ENCODE measurements around the gene DYNLRB1. TPM values are rescaled to one million over a fixed set of nuclear protein-coding genes. Genes with fewer than 3 reads are reported as not detected.

The DYNLRB1 gene
- total RNA-seq, 1 experiment from 2014 or later: 179 TPM

GRCh38 chr20:34547844-34548613 is 31.8 kb downstream of the DYNLRB1 start:
- no peak overlapping the region for H3K9ac ChIP-seq (ENCODE audit: low read length)

GRCh38 chr20:34549291-34549928 is 33.2 kb downstream of the DYNLRB1 start:
- no peak overlapping the region for H3K9ac ChIP-seq (ENCODE audit: low read length)
- peak; percentile 72 for DNase-seq
- no peaks in the 10 kb centered on the region for H3K9me3 ChIP-seq (ENCODE audit: low read length)
- no peaks in the 10 kb centered on the region for H3K27me3 ChIP-seq (ENCODE audit: low read length)
- H3K4me1 ChIP-seq (ENCODE audit: low read length): no peaks in the 10 kb centered on the region
- no peaks in the 10 kb centered on the region for H3K79me2 ChIP-seq (ENCODE audit: low read length)
- H4K20me1 ChIP-seq (ENCODE audit: insufficient read depth, low read depth, low read length): no peaks in the 10 kb centered on the region
- no peak overlapping the region for H3K4me2 ChIP-seq (ENCODE audit: low read depth, low read length, poor library complexity, severe bottlenecking)
- no peak overlapping the region for H3K4me3 ChIP-seq (ENCODE audit: low read length)
- no peak overlapping the region for H2AFZ ChIP-seq (ENCODE audit: low read length)
- no peaks in the 10 kb centered on the region for H3K9me2 ChIP-seq (replicated peaks; ENCODE audit: insufficient read depth, low read length)
- no peak overlapping the region for H3K27ac ChIP-seq (ENCODE audit: low read length)
- no peaks in the 10 kb centered on the region for H3K36me3 ChIP-seq (ENCODE audit: insufficient read depth, low read length)

More at GRCh38 chr20:34547844-34548613, 31.8 kb downstream of the DYNLRB1 start:
- no peaks in the 10 kb centered on the region for H3K9me3 ChIP-seq (ENCODE audit: low read length)
- no peak overlapping the region for H3K4me3 ChIP-seq (ENCODE audit: low read length)
- no peaks in the 10 kb centered on the region for H3K27me3 ChIP-seq (ENCODE audit: low read length)
- H3K4me1 ChIP-seq (ENCODE audit: low read length): no peaks in the 10 kb centered on the region
- no peaks in the 10 kb centered on the region for H3K79me2 ChIP-seq (ENCODE audit: low read length)
- no peak for DNase-seq
- H3K27ac ChIP-seq (ENCODE audit: low read length): no peak overlapping the region
- H3K4me2 ChIP-seq (ENCODE audit: low read depth, low read length, poor library complexity, severe bottlenecking): no peak overlapping the region
- H4K20me1 ChIP-seq (ENCODE audit: insufficient read depth, low read depth, low read length): no peaks in the 10 kb centered on the region
- H2AFZ ChIP-seq (ENCODE audit: low read length): no peak overlapping the region
- no peaks in the 10 kb centered on the region for H3K9me2 ChIP-seq (replicated peaks; ENCODE audit: insufficient read depth, low read length)
- H3K36me3 ChIP-seq (ENCODE audit: insufficient read depth, low read length): no peaks in the 10 kb centered on the region

GRCh38 chr20:34549929-34550305 is 33.7 kb downstream of the DYNLRB1 start:
- no peak overlapping the region for H2AFZ ChIP-seq (ENCODE audit: low read length)
- H3K4me2 ChIP-seq (ENCODE audit: low read depth, low read length, poor library complexity, severe bottlenecking): no peak overlapping the region
- H3K4me3 ChIP-seq (ENCODE audit: low read length): no peak overlapping the region
- H3K4me1 ChIP-seq (ENCODE audit: low read length): no peaks in the 10 kb centered on the region
- no peaks in the 10 kb centered on the region for H3K9me2 ChIP-seq (replicated peaks; ENCODE audit: insufficient read depth, low read length)
- no peak overlapping the region for H3K27ac ChIP-seq (ENCODE audit: low read length)
- no peak for DNase-seq
- no peaks in the 10 kb centered on the region for H3K9me3 ChIP-seq (ENCODE audit: low read length)
- H4K20me1 ChIP-seq (ENCODE audit: insufficient read depth, low read depth, low read length): no peaks in the 10 kb centered on the region
- no peaks in the 10 kb centered on the region for H3K36me3 ChIP-seq (ENCODE audit: insufficient read depth, low read length)
- no peaks in the 10 kb centered on the region for H3K79me2 ChIP-seq (ENCODE audit: low read length)
- no peaks in the 10 kb centered on the region for H3K27me3 ChIP-seq (ENCODE audit: low read length)
- no peak overlapping the region for H3K9ac ChIP-seq (ENCODE audit: low read length)

GRCh38 chr20:34552569-34552968 is 36.3 kb downstream of the DYNLRB1 start:
- no peaks in the 10 kb centered on the region for H3K9me3 ChIP-seq (ENCODE audit: low read length)
- DNase-seq: no peak
- H4K20me1 ChIP-seq (ENCODE audit: insufficient read depth, low read depth, low read length): no peaks in the 10 kb centered on the region

GRCh38 chr20:34553366-34553867 is 37.2 kb downstream of the DYNLRB1 start:
- Histone ChIP-seq H3K9me2 (replicated peaks; ENCODE audit: insufficient read depth, low read length) (no peaks in the 10 kb centered on the region), H2AFZ (ENCODE audit: low read length) (no peak overlapping the region), H3K36me3 (ENCODE audit: insufficient read depth, low read length) (no peaks in the 10 kb centered on the region), H4K20me1 (ENCODE audit: insufficient read depth, low read depth, low read length) (no peaks in the 10 kb centered on the region), H3K9ac (ENCODE audit: low read length) (no peak overlapping the region), H3K27me3 (ENCODE audit: low read length) (no peaks in the 10 kb centered on the region), H3K4me1 (ENCODE audit: low read length) (peaks cover 4% of the 10 kb centered on the region; the same call in 1 of the 2 replicates), H3K4me2 (ENCODE audit: low read depth, low read length, poor library complexity, severe bottlenecking) (no peak overlapping the region), H3K27ac (ENCODE audit: low read length) (no peak overlapping the region), H3K9me3 (ENCODE audit: low read length) (no peaks in the 10 kb centered on the region), H3K4me3 (ENCODE audit: low read length) (no peak overlapping the region), H3K79me2 (ENCODE audit: low read length) (peaks cover 5% of the 10 kb centered on the region)
- no peak for DNase-seq

More at GRCh38 chr20:34552569-34552968, 36.3 kb downstream of the DYNLRB1 start:
- Histone ChIP-seq H3K4me1 (ENCODE audit: low read length) (no peaks in the 10 kb centered on the region; the same call in 1 of the 2 replicates), H3K27me3 (ENCODE audit: low read length) (no peaks in the 10 kb centered on the region), H3K79me2 (ENCODE audit: low read length) (no peaks in the 10 kb centered on the region), H3K4me3 (ENCODE audit: low read length) (no peak overlapping the region), H3K27ac (ENCODE audit: low read length) (no peak overlapping the region), H3K4me2 (ENCODE audit: low read depth, low read length, poor library complexity, severe bottlenecking) (no peak overlapping the region), H3K9ac (ENCODE audit: low read length) (no peak overlapping the region), H2AFZ (ENCODE audit: low read length) (no peak overlapping the region), H3K36me3 (ENCODE audit: insufficient read depth, low read length) (no peaks in the 10 kb centered on the region), H3K9me2 (replicated peaks; ENCODE audit: insufficient read depth, low read length) (no peaks in the 10 kb centered on the region)

GRCh38 chr20:34557936-34558319 is 41.7 kb downstream of the DYNLRB1 start:
- no peaks in the 10 kb centered on the region for H3K36me3 ChIP-seq (ENCODE audit: insufficient read depth, low read length)
- H3K4me3 ChIP-seq (ENCODE audit: low read length): peak overlapping the region; percentile 70
- H3K27ac ChIP-seq (ENCODE audit: low read length): no peak overlapping the region
- H2AFZ ChIP-seq (ENCODE audit: low read length): no peak overlapping the region
- H3K9me2 ChIP-seq (replicated peaks; ENCODE audit: insufficient read depth, low read length): no peaks in the 10 kb centered on the region
- no peaks in the 10 kb centered on the region for H4K20me1 ChIP-seq (ENCODE audit: insufficient read depth, low read depth, low read length)
- peaks cover 4% of the 10 kb centered on the region; the same call in 1 of the 2 replicates for H3K4me1 ChIP-seq (ENCODE audit: low read length)
- DNase-seq: no peak
- peaks cover 5% of the 10 kb centered on the region for H3K79me2 ChIP-seq (ENCODE audit: low read length)
- H3K27me3 ChIP-seq (ENCODE audit: low read length): no peaks in the 10 kb centered on the region
- H3K9me3 ChIP-seq (ENCODE audit: low read length): no peaks in the 10 kb centered on the region
- H3K4me2 ChIP-seq (ENCODE audit: low read depth, low read length, poor library complexity, severe bottlenecking): peak overlapping the region; percentile 66
- peak overlapping the region; percentile 74 for H3K9ac ChIP-seq (ENCODE audit: low read length)

- Histone ChIP-seq H4K20me1 (ENCODE audit: insufficient read depth, low read depth, low read length) (no peaks in the 10 kb centered on the region), H3K27me3 (ENCODE audit: low read length) (no peaks in the 10 kb centered on the region), H3K4me2 (ENCODE audit: low read depth, low read length, poor library complexity, severe bottlenecking) (peak within 1 kb of the TSS; percentile 66), H3K9me2 (replicated peaks; ENCODE audit: insufficient read depth, low read length) (no peaks in the 10 kb centered on the region), H3K9me3 (ENCODE audit: low read length) (no peaks in the 10 kb centered on the region), H3K4me3 (ENCODE audit: low read length) (peak within 1 kb of the TSS; percentile 70), H3K27ac (ENCODE audit: low read length) (no peak within 1 kb of the TSS), H3K79me2 (ENCODE audit: low read length) (peaks cover 5% of the 10 kb centered on the region), H3K9ac (ENCODE audit: low read length) (peak within 1 kb of the TSS; percentile 74), H2AFZ (ENCODE audit: low read length) (no peak within 1 kb of the TSS), H3K36me3 (ENCODE audit: insufficient read depth, low read length) (no peaks in the 10 kb centered on the region), H3K4me1 (ENCODE audit: low read length) (peaks cover 4% of the 10 kb centered on the region; the same call in 1 of the 2 replicates)
- peak; percentile 93 for DNase-seq
These were observed 42.3 kb downstream of the DYNLRB1 start, which contains the start of gene MAP1LC3A for GRCh38 chr20:34558320-34559218. Gene MAP1LC3A (plus strand): TSS chr20:34558718. CDS start chr20:34558869, 151 bp downstream.

Data from Karpas-422 (cell line).